ENCODE measurements around the gene ANXA1. TPM values are rescaled to one million over a fixed set of nuclear protein-coding genes. Genes with fewer than 3 reads are reported as not detected.

Gene ANXA1
- total RNA-seq, 2 experiments from 2014 or later = 33.5 to 36.5 TPM

- peaks cover 49% of the 10 kb centered on the region for H3K36me3 Mint-ChIP-seq (ENCODE audit: low read depth)
- peaks cover 46% of the 10 kb centered on the region for H3K4me1 Mint-ChIP-seq (ENCODE audit: low read depth)
- H3K9me3 Mint-ChIP-seq = no peaks in the 10 kb centered on the region
- CTCF ChIA-PET = interaction anchor here (0.6 to 2.5 kb wide), 3 partner anchors 28 to 53 kb away, joined by 3 to 9 read pairs (median 3); no protein-coding TSS in a partner anchor
- POLR2A ChIA-PET = interaction anchor here (0.7 to 1.6 kb wide), 2 partner anchors 10 to 50 kb away, joined by 3 to 5 read pairs; no protein-coding TSS in a partner anchor
- intact Hi-C loops (cut with micrococcal nuclease) = no loop called here
- no peak for DNase-seq
- TF ChIP-seq, protein P1, sequence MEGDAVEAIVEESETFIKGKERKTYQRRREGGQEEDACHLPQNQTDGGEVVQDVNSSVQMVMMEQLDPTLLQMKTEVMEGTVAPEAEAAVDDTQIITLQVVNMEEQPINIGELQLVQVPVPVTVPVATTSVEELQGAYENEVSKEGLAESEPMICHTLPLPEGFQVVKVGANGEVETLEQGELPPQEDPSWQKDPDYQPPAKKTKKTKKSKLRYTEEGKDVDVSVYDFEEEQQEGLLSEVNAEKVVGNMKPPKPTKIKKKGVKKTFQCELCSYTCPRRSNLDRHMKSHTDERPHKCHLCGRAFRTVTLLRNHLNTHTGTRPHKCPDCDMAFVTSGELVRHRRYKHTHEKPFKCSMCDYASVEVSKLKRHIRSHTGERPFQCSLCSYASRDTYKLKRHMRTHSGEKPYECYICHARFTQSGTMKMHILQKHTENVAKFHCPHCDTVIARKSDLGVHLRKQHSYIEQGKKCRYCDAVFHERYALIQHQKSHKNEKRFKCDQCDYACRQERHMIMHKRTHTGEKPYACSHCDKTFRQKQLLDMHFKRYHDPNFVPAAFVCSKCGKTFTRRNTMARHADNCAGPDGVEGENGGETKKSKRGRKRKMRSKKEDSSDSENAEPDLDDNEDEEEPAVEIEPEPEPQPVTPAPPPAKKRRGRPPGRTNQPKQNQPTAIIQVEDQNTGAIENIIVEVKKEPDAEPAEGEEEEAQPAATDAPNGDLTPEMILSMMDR (IDR thresholded peaks at IDR 0.05) = no peak
- H3K27ac Mint-ChIP-seq = peak overlapping the region; percentile 25
- no peak overlapping the region for H3K4me3 Mint-ChIP-seq
- H3K27me3 Mint-ChIP-seq = no peaks in the 10 kb centered on the region
- ATAC-seq = no peak
These were observed 9.2 kb downstream of the ANXA1 start for GRCh38 chr9:73160868-73161267.

- peak overlapping the region; percentile 81 for H3K27ac Mint-ChIP-seq
- DNase-seq (peak; percentile 12), ATAC-seq (peak; percentile 88)
- H3K4me3 Mint-ChIP-seq = no peak overlapping the region
- ChIA-PET CTCF (interaction anchor here (0.8 to 1.3 kb wide), 5 partner anchors 11 to 55 kb away, joined by 3 to 5 read pairs (median 3); no protein-coding TSS in a partner anchor), POLR2A (interaction anchor here (1.0 kb wide), 1 partner anchor 8 kb away, joined by 3 read pairs; no protein-coding TSS in a partner anchor)
- TF ChIP-seq, protein P1 (IDR thresholded peaks at IDR 0.05) = no peak
- H3K27me3 Mint-ChIP-seq = no peaks in the 10 kb centered on the region
- H3K9me3 Mint-ChIP-seq = no peaks in the 10 kb centered on the region
- H3K4me1 Mint-ChIP-seq (ENCODE audit: low read depth) = peaks cover 39% of the 10 kb centered on the region
- intact Hi-C loops (cut with micrococcal nuclease) = no loop called here
- H3K36me3 Mint-ChIP-seq (ENCODE audit: low read depth) = peaks cover 47% of the 10 kb centered on the region
These were observed 11.5 kb downstream of the ANXA1 start for GRCh38 chr9:73162987-73163768.

DNA sequence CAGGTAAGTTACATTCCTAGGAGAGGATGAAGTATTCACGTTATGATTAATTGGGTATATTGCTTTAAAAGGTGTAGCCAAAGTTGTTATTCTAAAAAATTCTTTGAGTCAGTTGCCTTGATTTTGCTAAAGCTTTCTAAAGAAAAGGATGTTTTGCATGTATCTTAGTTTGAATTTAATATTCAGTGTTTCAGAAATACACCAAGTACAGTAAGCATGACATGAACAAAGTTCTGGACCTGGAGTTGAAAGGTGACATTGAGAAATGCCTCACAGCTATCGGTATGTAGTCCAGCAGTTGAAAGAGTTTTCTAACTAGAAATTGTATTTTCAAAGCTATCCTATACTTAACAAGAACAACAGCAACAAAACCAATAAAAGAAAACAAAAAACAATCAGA is 14.2 kb downstream of the ANXA1 start:
- no peaks in the 10 kb centered on the region for H3K9me3 Mint-ChIP-seq
- TF ChIP-seq, protein P1 (IDR thresholded peaks at IDR 0.05) = no peak
- peaks cover 29% of the 10 kb centered on the region for H3K36me3 Mint-ChIP-seq (ENCODE audit: low read depth)
- H3K27ac Mint-ChIP-seq = peak overlapping the region; percentile 16
- H3K27me3 Mint-ChIP-seq = no peaks in the 10 kb centered on the region
- peaks cover 28% of the 10 kb centered on the region for H3K4me1 Mint-ChIP-seq (ENCODE audit: low read depth)
- intact Hi-C loops (cut with micrococcal nuclease) = no loop called here
- DNase-seq (no peak), ATAC-seq (no peak)
- no peak overlapping the region for H3K4me3 Mint-ChIP-seq
- ChIA-PET CTCF (interaction anchor here (1.1 kb wide), 1 partner anchor 58 kb away, joined by 3 read pairs; no protein-coding TSS in a partner anchor), POLR2A (no interaction called here)

GRCh38 chr9:73166468-73166867 is 14.8 kb downstream of the ANXA1 start:
- peak overlapping the region; percentile 16 for H3K27ac Mint-ChIP-seq
- H3K36me3 Mint-ChIP-seq (ENCODE audit: low read depth) = peaks cover 28% of the 10 kb centered on the region
- no peak for ATAC-seq
- CTCF ChIA-PET = interaction anchor here (1.1 to 1.3 kb wide), 2 partner anchors 18 to 59 kb away, joined by 3 read pairs; no protein-coding TSS in a partner anchor
- no peaks in the 10 kb centered on the region for H3K27me3 Mint-ChIP-seq
- POLR2A ChIA-PET = interaction anchor here (0.6 kb wide), 1 partner anchor 43 kb away, joined by 3 read pairs; no protein-coding TSS in a partner anchor
- no peak for DNase-seq
- H3K9me3 Mint-ChIP-seq = no peaks in the 10 kb centered on the region
- TF ChIP-seq, protein P1 (IDR thresholded peaks at IDR 0.05) = no peak
- peaks cover 28% of the 10 kb centered on the region for H3K4me1 Mint-ChIP-seq (ENCODE audit: low read depth)
- no peak overlapping the region for H3K4me3 Mint-ChIP-seq
- intact Hi-C loops (cut with micrococcal nuclease) = no loop called here

DNA sequence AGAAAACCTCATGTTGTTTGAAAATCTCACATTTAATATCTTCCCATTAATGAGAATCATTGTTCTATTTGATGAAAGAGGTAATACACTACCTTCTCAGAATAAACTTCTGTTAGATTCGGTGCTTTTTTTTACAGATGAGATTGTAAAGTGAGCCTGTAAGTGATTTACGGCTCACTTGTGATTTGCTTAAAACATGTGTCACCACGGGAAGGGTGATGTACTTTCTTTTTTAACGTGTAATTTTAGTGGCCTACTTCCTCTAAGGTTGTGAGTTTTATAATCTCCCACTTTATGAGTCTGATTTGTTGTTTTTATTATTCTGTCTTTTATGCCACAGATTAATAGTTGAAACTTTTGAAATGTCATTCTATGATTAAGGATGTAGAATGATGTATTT is 15.9 kb downstream of the ANXA1 start:
- Mint-ChIP-seq H3K9me3 (no peaks in the 10 kb centered on the region), H3K4me1 (ENCODE audit: low read depth) (peaks cover 24% of the 10 kb centered on the region), H3K27me3 (no peaks in the 10 kb centered on the region), H3K4me3 (no peak overlapping the region), H3K36me3 (ENCODE audit: low read depth) (peaks cover 23% of the 10 kb centered on the region), H3K27ac (peak overlapping the region; percentile 85)
- POLR2A ChIA-PET = no interaction called here
- TF ChIP-seq, protein P1 (IDR thresholded peaks at IDR 0.05) = no peak
- CTCF ChIA-PET = no interaction called here
- ATAC-seq (no peak), DNase-seq (no peak)
- intact Hi-C loops (cut with micrococcal nuclease) = no loop called here
